ENCODE measurements around the gene SLC46A3. TPM values are rescaled to one million over a fixed set of nuclear protein-coding genes. Genes with fewer than 3 reads are reported as not detected.

SLC46A3 gene
- total RNA-seq, result 10 to 100 TPM in 2 of 4 donors, 1 to 10 TPM in 2; 6.5 to 12.0 (median 9.0) TPM

- Histone ChIP-seq H3K36me3 (no peaks in the 10 kb centered on the region), H3K27me3 (no peaks in the 10 kb centered on the region), H3K27ac (peak within 1 kb of the TSS; percentile 77 to 96 (median 91)), H3K9me3 (no peaks in the 10 kb centered on the region), H3K4me3 (peak within 1 kb of the TSS; percentile 75 to 85 (median 76)), H3K4me1 (peaks cover 0 to 28% (median 5%) of the 10 kb centered on the region in 4 donors)
- 0 to 1% methylated on average over 25 to 42 of the region's 78 CpGs for WGBS, 2 donors
- peak; percentile 95 to 97 for DNase-seq (ENCODE audit: low spot score in 2 of 2)
- TF ChIP-seq CTCF (IDR thresholded peaks at IDR 0.05) (peak in 3 of 5 experiments; percentile 25 to 54 (median 40)), POLR2A (IDR thresholded peaks at IDR 0.05) (peak in 1 of 2 donors; percentile 68), EP300 (IDR thresholded peaks at IDR 0.05) (peak in 1 of 2 donors; percentile 77)
Measured at GRCh38 chr13:28718543-28719226, at the start of gene SLC46A3. TSS of gene SLC46A3 (minus strand) at chr13:28718970. CDS start at chr13:28717998, 972 bp downstream.

GRCh38 chr13:28763887-28764286 lies 45.1 kb upstream of the SLC46A3 start:
- Histone ChIP-seq H3K27ac (no peak overlapping the region), H3K4me1 (no peaks in the 10 kb centered on the region), H3K4me3 (no peak overlapping the region), H3K27me3 (no peaks in the 10 kb centered on the region), H3K36me3 (no peaks in the 10 kb centered on the region), H3K9me3 (peaks cover 0 to 13% (median under 1%) of the 10 kb centered on the region in 4 donors)
- no peak for DNase-seq (ENCODE audit: low spot score in 2 of 2)
- TF ChIP-seq POLR2A (IDR thresholded peaks at IDR 0.05) (no peak), EP300 (IDR thresholded peaks at IDR 0.05) (no peak), CTCF (IDR thresholded peaks at IDR 0.05) (no peak)
- 81 to 91% methylated on average over 4 of the region's 4 CpGs for WGBS, 2 donors

- WGBS, 2 donors, result 66 to 74% methylated on average over 4 of the region's 4 CpGs
- Histone ChIP-seq H3K9me3 (peaks cover 0 to 31% (median 5%) of the 10 kb centered on the region in 4 donors), H3K4me1 (no peaks in the 10 kb centered on the region), H3K27ac (no peak overlapping the region), H3K4me3 (no peak overlapping the region), H3K27me3 (no peaks in the 10 kb centered on the region), H3K36me3 (no peaks in the 10 kb centered on the region)
- no peak for DNase-seq (ENCODE audit: low spot score in 2 of 2)
- no peak for TF ChIP-seq CTCF (IDR thresholded peaks at IDR 0.05)
- TF ChIP-seq EP300 (IDR thresholded peaks at IDR 0.05), result no peak
- no peak for TF ChIP-seq POLR2A (IDR thresholded peaks at IDR 0.05)
Measured at GRCh38 chr13:28761586-28761985, 42.8 kb upstream of the SLC46A3 start.

GRCh38 chr13:28755546-28755870 lies 36.7 kb upstream of the SLC46A3 start:
- H3K9me3 ChIP-seq, result peaks cover 0 to 26% (median 5%) of the 10 kb centered on the region in 4 donors
- H3K4me1 ChIP-seq, result peaks cover 0 to 16% (median 0%) of the 10 kb centered on the region in 4 donors
- no peak for DNase-seq (ENCODE audit: low spot score in 2 of 2)
- TF ChIP-seq EP300 (IDR thresholded peaks at IDR 0.05), result no peak
- TF ChIP-seq POLR2A (IDR thresholded peaks at IDR 0.05), result no peak
- no peak for TF ChIP-seq CTCF (IDR thresholded peaks at IDR 0.05)
- 58 to 69% methylated on average over 5 of the region's 5 CpGs for WGBS, 2 donors
- no peaks in the 10 kb centered on the region for H3K36me3 ChIP-seq
- peak overlapping the region in 1 of 4 donors; percentile 34 for H3K4me3 ChIP-seq
- no peak overlapping the region for H3K27ac ChIP-seq
- H3K27me3 ChIP-seq, result no peaks in the 10 kb centered on the region
